Neutrophil (primary cell): ENCODE measurements around the gene HSPG2.
"Not testable (repeated sequence)": the region's sequence is repeated elsewhere in the genome, so short reads cannot be mapped to it uniquely, and the experiment has no call there.

ENCODE experiments used
- H3K27ac ChIP-seq: fragments of 200-600 bp; sonication (generic); 2 replicates; pipeline ENCODE4 v1.5.1; 2016; ENCODE audit warnings: mild to moderate bottlenecking, moderate library complexity
- H3K27me3 ChIP-seq: fragments of 200-600 bp; sonication (generic); 2 replicates; pipeline ENCODE4 v1.6.0; 2016; ENCODE audit warnings: mild to moderate bottlenecking
- H3K36me3 ChIP-seq: fragments of 200-600 bp; sonication (generic); 2 replicates; pipeline ENCODE4 v1.5.1; 2017
- H3K4me1 ChIP-seq, 2 experiments: fragments of 200-600 bp in 1 of 2; sonication (generic) in 1 of 2; 1 replicate in 1 of 2; 2 replicates in 1 of 2; pipeline versions ENCODE4 v1.5.1 to v1.6.1; 2013 to 2016; ENCODE audit warnings: low read depth in 1 of 2, low read length in 1 of 2, mild to moderate bottlenecking in 1 of 2, moderate library complexity in 1 of 2; ENCODE audit not compliant: control insufficient read depth in 1 of 2, insufficient read depth in 1 of 2
- H3K4me3 ChIP-seq, 2 experiments: fragments of 200-600 bp in 1 of 2; sonication (generic) in 1 of 2; 1 replicate in 1 of 2; 2 replicates in 1 of 2; pipeline ENCODE4 v1.5.1; 2013 to 2016; ENCODE audit warnings: low read depth in 1 of 2, low read length in 1 of 2, mild to moderate bottlenecking in 1 of 2, moderate library complexity in 1 of 2
- H3K9me3 ChIP-seq: fragments of 200-600 bp; sonication (generic); 2 replicates; pipeline ENCODE4 v1.5.1; 2016
- CTCF ChIP-seq: fragments of 200-600 bp; sonication (generic); IDR thresholded peaks from 2 replicates; pipeline ENCODE4 v1.5.1; 2016; ENCODE audit warnings: antibody characterized with exemption

The HSPG2 gene

DNA sequence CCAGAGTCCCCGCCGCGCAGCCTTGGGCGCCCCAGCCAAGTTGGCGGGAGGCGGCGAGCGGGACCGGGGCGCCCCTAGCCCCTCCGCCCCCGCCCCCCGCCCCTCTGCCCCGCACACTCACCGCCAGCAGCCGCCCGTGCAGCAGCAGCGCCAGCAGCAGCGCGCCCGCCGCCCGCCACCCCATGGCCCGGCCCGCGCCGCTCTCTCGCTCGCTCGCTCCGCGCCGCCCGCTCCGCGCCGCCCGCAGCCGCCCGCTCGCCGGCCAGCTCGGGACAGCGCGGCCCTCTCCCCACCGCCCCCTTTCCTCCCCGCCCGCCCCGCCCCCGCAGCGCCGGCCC lies at the start of gene HSPG2:
Gene HSPG2, minus strand, starts transcription at position 277 of the 338 bp plus-strand sequence. Its CDS starts 93 bp downstream, at position 184.
- Histone ChIP-seq H3K4me3 (peak within 1 kb of the TSS; percentile 33 to 47), H3K4me1 (peaks cover 34 to 39% of the 10 kb centered on the region in 2 experiments), H3K27ac (no peak within 1 kb of the TSS), H3K36me3 (no peaks in the 10 kb centered on the region), H3K27me3 (peaks cover 41% of the 10 kb centered on the region), H3K9me3 (no peaks in the 10 kb centered on the region)
- no peak for TF ChIP-seq CTCF

GRCh38 chr1:21986386-21986785 lies 49.3 kb upstream of the HSPG2 start:
- not testable (repeated sequence) for H3K36me3 ChIP-seq, H3K27me3 ChIP-seq, H3K4me1 ChIP-seq, H3K9me3 ChIP-seq, H3K4me3 ChIP-seq, H3K27ac ChIP-seq

- not testable (repeated sequence) for H3K36me3 ChIP-seq, H3K9me3 ChIP-seq, H3K4me3 ChIP-seq, H3K4me1 ChIP-seq, H3K27ac ChIP-seq, H3K27me3 ChIP-seq
Observed at GRCh38 chr1:21985893-21986292, 48.8 kb upstream of the HSPG2 start.

DNA sequence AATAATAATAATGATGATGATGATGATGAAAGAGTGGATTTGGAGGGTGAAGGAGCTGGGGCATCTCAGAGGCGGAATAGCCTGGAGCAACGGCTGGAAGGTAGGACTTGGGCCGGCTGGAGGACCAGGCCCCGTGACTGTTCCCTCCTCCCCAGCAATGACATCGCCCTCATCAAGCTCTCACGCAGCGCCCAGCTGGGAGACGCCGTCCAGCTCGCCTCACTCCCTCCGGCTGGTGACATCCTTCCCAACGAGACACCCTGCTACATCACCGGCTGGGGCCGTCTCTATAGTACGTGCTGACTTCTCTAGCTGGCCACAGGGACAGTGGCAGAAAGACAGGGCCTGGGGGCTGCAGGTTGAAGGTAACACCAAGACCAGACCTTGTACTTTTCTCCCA lies 46.4 kb upstream of the HSPG2 start:
- not testable (repeated sequence) for H3K27ac ChIP-seq, H3K27me3 ChIP-seq, H3K4me3 ChIP-seq, H3K36me3 ChIP-seq, H3K9me3 ChIP-seq, H3K4me1 ChIP-seq

- not testable (repeated sequence) for H3K27ac ChIP-seq, H3K27me3 ChIP-seq, H3K4me1 ChIP-seq, H3K4me3 ChIP-seq, H3K9me3 ChIP-seq, H3K36me3 ChIP-seq
Observed at GRCh38 chr1:21982122-21982521, 45.0 kb upstream of the HSPG2 start.

DNA sequence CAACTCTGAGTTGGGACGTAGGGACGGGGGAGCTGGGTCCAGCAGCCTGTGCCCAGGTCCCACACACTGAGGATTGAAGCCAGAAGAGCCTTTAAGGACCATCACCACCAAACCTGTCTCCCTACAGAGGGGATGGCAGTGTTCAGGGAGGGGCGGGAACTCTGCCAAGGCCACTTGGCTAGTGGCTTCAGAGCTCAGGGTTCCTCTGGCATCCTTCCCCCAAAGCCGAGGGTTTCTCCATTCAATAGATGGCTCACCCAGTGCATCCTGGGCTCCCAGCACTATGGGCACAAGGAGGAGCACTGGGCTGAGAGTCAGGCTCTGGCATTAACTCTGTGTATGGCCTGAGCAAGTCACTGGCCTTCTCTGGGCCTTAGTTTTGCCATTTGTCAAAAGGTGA lies 44.1 kb upstream of the HSPG2 start:
- H3K4me3 ChIP-seq, H3K4me1 ChIP-seq, H3K27ac ChIP-seq, H3K36me3 ChIP-seq, H3K9me3 ChIP-seq, H3K27me3 ChIP-seq: not testable (repeated sequence)

DNA sequence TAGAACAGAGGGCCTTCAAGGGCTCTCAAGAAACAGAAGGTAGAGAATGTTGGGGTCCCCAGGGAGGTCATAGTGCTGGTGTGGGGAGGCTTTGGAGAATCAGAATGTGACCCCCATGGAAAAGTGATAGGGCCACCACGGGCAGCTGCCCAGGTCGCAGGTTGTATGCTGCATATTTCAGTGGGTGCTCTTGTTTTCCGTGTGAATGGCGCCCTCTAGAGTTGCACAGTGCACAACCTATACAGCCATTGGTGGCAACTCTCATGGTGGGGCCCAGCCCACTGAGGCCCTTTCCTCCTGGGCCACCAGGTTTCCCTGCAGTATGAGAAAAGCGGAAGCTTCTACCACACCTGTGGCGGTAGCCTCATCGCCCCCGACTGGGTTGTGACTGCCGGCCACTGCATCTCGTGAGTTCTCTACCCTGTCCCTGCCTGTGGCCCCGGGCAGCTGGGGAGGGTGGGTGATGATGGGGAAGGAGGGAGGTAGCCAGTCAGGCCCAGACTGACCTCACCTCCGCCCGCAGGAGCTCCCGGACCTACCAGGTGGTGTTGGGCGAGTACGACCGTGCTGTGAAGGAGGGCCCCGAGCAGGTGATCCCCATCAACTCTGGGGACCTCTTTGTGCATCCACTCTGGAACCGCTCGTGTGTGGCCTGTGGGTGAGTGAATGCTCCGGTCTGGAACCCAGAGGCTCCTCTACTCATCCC lies 43.6 kb upstream of the HSPG2 start:
- not testable (repeated sequence) for H3K9me3 ChIP-seq, H3K27me3 ChIP-seq, H3K4me1 ChIP-seq, H3K36me3 ChIP-seq, H3K4me3 ChIP-seq, H3K27ac ChIP-seq

- H3K27ac ChIP-seq, H3K36me3 ChIP-seq, H3K9me3 ChIP-seq, H3K4me3 ChIP-seq, H3K27me3 ChIP-seq, H3K4me1 ChIP-seq: not testable (repeated sequence)
Observed at GRCh38 chr1:21978209-21978608, 41.1 kb upstream of the HSPG2 start.

GRCh38 chr1:21976703-21977239 lies 39.7 kb upstream of the HSPG2 start, which contains the start of gene CELA3B:
Gene CELA3B, plus strand, starts transcription at chr1:21977022. Its CDS starts 18 bp downstream, at chr1:21977040.
- H3K4me1 ChIP-seq, H3K4me3 ChIP-seq, H3K9me3 ChIP-seq, H3K36me3 ChIP-seq, H3K27me3 ChIP-seq, H3K27ac ChIP-seq: not testable (repeated sequence)

GRCh38 chr1:21975296-21975695 lies 38.2 kb upstream of the HSPG2 start:
- H3K27me3 ChIP-seq, H3K36me3 ChIP-seq, H3K4me1 ChIP-seq, H3K9me3 ChIP-seq, H3K4me3 ChIP-seq, H3K27ac ChIP-seq: not testable (repeated sequence)

DNA sequence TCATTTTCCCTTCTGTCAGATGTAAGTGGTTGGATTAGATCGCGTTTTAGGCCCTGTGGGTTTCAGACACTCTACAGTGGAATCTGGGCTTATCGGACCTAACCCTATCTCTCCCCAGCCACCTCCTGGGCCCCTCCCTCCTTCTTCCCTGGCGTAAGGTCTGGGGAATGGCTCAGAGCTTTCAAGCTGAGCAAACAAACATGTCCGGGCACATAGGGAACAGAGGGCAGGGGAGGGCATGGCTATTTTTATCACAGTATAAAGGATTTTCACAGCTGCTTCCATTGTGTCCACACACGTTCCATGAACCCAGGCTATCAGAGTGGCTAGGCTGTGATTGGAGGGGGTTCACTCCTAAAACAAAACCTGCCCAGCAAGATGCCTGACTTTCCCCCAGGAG lies 37.6 kb upstream of the HSPG2 start:
- not testable (repeated sequence) for H3K27ac ChIP-seq, H3K36me3 ChIP-seq, H3K4me3 ChIP-seq, H3K4me1 ChIP-seq, H3K27me3 ChIP-seq, H3K9me3 ChIP-seq

GRCh38 chr1:21973948-21974347 lies 36.8 kb upstream of the HSPG2 start:
- H3K36me3 ChIP-seq, H3K27me3 ChIP-seq, H3K4me1 ChIP-seq, H3K9me3 ChIP-seq, H3K27ac ChIP-seq, H3K4me3 ChIP-seq: not testable (repeated sequence)

DNA sequence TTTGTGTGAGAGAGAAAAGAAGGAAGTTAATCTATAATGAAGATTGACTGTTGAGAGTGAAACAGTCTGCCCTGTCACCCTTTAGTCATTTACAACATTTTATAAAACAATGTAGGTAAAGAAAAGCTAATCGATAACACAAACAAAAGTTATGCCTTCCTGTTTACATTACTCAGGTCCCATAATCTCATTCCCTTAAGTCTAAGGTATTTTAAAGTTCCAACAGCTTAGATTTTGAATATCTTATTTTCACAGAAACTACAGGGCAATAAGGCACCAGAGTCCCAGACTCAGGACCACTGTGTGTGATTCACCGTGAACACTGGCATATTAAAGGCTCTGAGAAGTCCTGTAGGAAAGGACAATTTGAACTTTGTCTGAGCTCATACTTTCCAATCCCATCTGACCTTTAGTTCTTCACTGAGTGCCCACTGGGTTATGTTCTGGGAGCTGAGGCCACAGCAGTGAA lies 35.9 kb upstream of the HSPG2 start:
- not testable (repeated sequence) for H3K4me3 ChIP-seq, H3K4me1 ChIP-seq, H3K36me3 ChIP-seq, H3K27ac ChIP-seq, H3K9me3 ChIP-seq, H3K27me3 ChIP-seq
